ENCODE results near the gene TSPAN15. TPM values are rescaled to one million over a fixed set of nuclear protein-coding genes. Genes with fewer than 3 reads are reported as not detected.

The TSPAN15 gene
- total and polyA plus RNA-seq, 2 of the 4 experiments (the other 2 are of a cell fraction), result 0.48 TPM; not detected in 1

DNA sequence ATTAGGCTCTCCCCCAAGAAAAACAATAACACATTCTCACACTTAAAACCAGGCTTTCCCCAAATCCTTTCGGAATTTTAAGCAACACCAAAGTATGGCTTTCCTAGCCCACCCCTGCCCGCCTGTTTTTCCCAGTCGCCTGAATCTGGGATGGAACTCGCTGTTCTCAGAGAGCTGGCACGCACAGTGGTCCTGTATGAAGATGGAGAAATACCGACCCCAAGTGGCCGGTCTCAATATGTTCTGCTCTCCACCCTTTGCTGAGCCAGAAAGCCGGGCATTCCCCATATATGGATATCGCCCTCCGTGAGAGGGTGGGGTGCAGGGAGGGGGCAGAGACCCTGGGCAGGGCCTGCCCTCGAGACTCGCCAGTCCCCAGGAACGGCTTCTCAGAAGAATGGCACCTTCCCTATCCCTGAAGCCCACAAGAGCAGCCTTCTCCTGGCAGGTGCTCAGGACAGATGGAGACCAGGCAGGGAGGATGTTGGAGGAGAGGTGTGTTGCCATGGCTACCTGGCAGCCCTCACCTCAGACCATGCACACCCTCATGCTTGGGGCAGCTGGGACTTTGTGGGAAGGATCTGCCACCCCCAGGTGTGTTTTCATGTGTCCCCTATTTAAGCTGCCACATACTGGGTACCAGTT is 37.9 kb upstream of the TSPAN15 start:
- ChIA-PET POLR2A (ENCODE audit: unreplicated experiment) (no interaction called here), CTCF (no interaction called here)
- Histone ChIP-seq H3K9me1 (ENCODE audit: insufficient read depth, low read length) (no peaks in the 10 kb centered on the region), H3K4me2 (ENCODE audit: low read depth, low read length) (no peak overlapping the region; the same call in 1 of the 2 replicates), H4K8ac (ENCODE audit: low read depth in 2 of 2, low read length in 2 of 2) (no peak overlapping the region), H3K4me1 (ENCODE audit: control insufficient read depth, insufficient read depth, low read length) (peaks cover 3% of the 10 kb centered on the region; the same call in 1 of the 2 replicates), H3K79me1 (ENCODE audit: low read depth in 1 of 2, low read length in 2 of 2) (no peaks in the 10 kb centered on the region), H3K18ac (ENCODE audit: low read depth, low read length) (no peak overlapping the region), H2BK15ac (ENCODE audit: low read depth, low read length) (no peak overlapping the region), H4K20me1 (ENCODE audit: insufficient read depth, low read length) (no peaks in the 10 kb centered on the region), H4K5ac (ENCODE audit: low read depth, low read length) (no peak overlapping the region), H2AK5ac (ENCODE audit: low read depth, low read length) (no peak overlapping the region), H3K56ac (ENCODE audit: extremely low read depth, insufficient read depth, low read length) (no peak overlapping the region), H2AFZ (replicated peaks; ENCODE audit: low read length, poor library complexity) (peak overlapping the region; percentile 54), H2AK9ac (replicated peaks; ENCODE audit: low read depth, low read length, poor library complexity) (no peak overlapping the region), H3K4me3 (ENCODE audit: insufficient read depth, low read depth, low read length) (no peak overlapping the region), H3K23ac (ENCODE audit: low read depth, low read length) (no peak overlapping the region), H3K27ac (ENCODE audit: insufficient read depth, low read length) (no peak overlapping the region), H3K27me3 (ENCODE audit: control insufficient read depth, insufficient read depth, low read length) (peaks cover 23% of the 10 kb centered on the region), H4K91ac (ENCODE audit: insufficient read depth, low read depth, low read length) (no peak overlapping the region), H2BK5ac (ENCODE audit: low read depth, low read length, poor library complexity, severe bottlenecking) (no peak overlapping the region), H3K14ac (replicated peaks; ENCODE audit: low read depth, low read length) (no peak overlapping the region), H3K4ac (ENCODE audit: low read depth, low read length) (no peak overlapping the region), H3K36me3 (ENCODE audit: control insufficient read depth, insufficient read depth, low read length) (no peaks in the 10 kb centered on the region), H3K9ac (ENCODE audit: low read depth, low read length) (no peak overlapping the region), H2BK20ac (ENCODE audit: low read depth, low read length) (no peak overlapping the region), H3K9me3 (ENCODE audit: control insufficient read depth, insufficient read depth, low read length) (no peaks in the 10 kb centered on the region), H2BK120ac (ENCODE audit: low read depth, low read length) (no peak overlapping the region)
- no TSS peak for BruUV-seq (replicated peaks)
- ATAC-seq (ENCODE audit: low read depth) (peak; percentile 54), DNase-seq (peak; percentile 70)
- TF ChIP-seq SMC3 (IDR thresholded peaks at IDR 0.05; ENCODE audit: low read depth, low read length) (peak; percentile 62), MXI1 (IDR thresholded peaks at IDR 0.05; ENCODE audit: borderline replicate concordance, low read depth, low read length) (no peak), NFE2L2 (IDR thresholded peaks at IDR 0.05; ENCODE audit: low read depth, low read length) (no peak), MAZ (IDR thresholded peaks at IDR 0.05; ENCODE audit: borderline replicate concordance, low read depth, low read length) (no peak), RAD21 (IDR thresholded peaks at IDR 0.05; ENCODE audit: low read length) (peak; percentile 80)
- TF ChIP-seq, protein P1, sequence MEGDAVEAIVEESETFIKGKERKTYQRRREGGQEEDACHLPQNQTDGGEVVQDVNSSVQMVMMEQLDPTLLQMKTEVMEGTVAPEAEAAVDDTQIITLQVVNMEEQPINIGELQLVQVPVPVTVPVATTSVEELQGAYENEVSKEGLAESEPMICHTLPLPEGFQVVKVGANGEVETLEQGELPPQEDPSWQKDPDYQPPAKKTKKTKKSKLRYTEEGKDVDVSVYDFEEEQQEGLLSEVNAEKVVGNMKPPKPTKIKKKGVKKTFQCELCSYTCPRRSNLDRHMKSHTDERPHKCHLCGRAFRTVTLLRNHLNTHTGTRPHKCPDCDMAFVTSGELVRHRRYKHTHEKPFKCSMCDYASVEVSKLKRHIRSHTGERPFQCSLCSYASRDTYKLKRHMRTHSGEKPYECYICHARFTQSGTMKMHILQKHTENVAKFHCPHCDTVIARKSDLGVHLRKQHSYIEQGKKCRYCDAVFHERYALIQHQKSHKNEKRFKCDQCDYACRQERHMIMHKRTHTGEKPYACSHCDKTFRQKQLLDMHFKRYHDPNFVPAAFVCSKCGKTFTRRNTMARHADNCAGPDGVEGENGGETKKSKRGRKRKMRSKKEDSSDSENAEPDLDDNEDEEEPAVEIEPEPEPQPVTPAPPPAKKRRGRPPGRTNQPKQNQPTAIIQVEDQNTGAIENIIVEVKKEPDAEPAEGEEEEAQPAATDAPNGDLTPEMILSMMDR (conservative IDR thresholded peaks at IDR 0.05; ENCODE audit: low read depth, low read length), result peak; percentile 82
- dilution Hi-C loops (cut with HindIII; ENCODE audit: low sequenced_read_pairs, unreplicated experiment), result no loop called here
- in situ Hi-C loops (cut with MboI; ENCODE audit: low sequenced_read_pairs), result loop anchor here (10.0 kb wide), 1 partner anchor 409 kb away; no protein-coding TSS in a partner anchor
- WGBS, 2 experiments (ENCODE audit: extremely low coverage in 2 of 2, insufficient read length in 1 of 2), result no CpG with 5 or more reads among the region's 13 CpGs
- intact Hi-C loops (cut with micrococcal nuclease), result loop anchor here (1.0 to 10.0 kb wide), 4 partner anchors 94 to 629 kb away; no protein-coding TSS in a partner anchor
